HL-60 (cell line): ENCODE data around the gene WFIKKN2.

Source experiments
- GABPA ChIP-seq: IDR thresholded peaks from 2 replicates; pipeline ENCODE4 v1.6.1; 2012; ENCODE audit warnings: low read depth
- POLR2AphosphoS5 ChIP-seq: IDR thresholded peaks from 2 replicates; pipeline ENCODE4 v1.6.1; 2012; ENCODE audit warnings: low read depth
- TF ChIP-seq, protein P1 (sequence below): IDR thresholded peaks from one replicate; pipeline ENCODE4 v1.5.1; 2011; ENCODE audit warnings: low read length, control low read depth, inconsistent platforms; ENCODE audit not compliant: insufficient read depth

DNA sequence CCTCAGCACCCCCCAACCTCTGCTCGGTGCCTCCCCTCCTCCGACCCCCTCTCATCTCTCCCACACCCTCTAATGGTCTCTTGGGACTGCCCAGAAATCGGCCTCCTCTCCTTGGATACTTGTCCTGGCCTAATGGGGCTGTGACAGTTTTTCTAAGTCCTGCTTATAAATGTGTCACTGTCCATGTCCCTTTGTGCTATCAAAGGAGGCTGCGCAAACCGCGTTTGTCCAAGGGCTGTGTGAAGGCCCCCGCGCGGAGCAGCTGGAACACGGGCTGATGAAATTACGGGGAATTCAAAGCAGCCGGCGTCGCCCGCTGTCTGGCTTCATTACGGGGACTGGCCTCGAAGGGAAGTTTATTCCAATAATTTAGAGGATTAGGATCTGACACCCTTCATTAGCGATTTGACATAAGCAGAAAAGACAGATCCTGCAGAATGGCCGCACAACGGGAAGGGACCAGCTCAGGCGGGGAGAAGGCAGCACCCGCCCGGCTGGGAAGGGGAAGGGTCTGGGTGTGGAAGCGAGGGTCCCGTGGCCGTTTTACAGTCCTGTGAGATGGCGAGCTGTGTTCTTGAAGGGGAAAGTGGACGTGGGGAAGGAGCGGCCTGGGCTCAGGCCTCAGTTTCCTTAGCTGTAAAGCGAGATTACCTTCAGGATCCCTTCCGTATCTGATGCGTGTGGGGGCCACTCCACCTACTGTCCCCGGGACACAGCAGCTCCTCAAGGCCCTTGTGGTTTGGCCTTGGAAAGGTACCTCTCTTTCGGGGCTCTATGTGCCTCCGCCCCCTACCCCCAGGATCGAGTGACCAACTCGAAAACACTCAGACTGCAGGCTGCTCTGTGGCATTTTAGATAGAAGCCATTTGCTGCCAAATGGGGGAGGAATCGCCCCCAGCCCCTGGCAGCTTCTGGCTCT, 1.6 kb upstream of the WFIKKN2 start:
- TF ChIP-seq, protein P1, sequence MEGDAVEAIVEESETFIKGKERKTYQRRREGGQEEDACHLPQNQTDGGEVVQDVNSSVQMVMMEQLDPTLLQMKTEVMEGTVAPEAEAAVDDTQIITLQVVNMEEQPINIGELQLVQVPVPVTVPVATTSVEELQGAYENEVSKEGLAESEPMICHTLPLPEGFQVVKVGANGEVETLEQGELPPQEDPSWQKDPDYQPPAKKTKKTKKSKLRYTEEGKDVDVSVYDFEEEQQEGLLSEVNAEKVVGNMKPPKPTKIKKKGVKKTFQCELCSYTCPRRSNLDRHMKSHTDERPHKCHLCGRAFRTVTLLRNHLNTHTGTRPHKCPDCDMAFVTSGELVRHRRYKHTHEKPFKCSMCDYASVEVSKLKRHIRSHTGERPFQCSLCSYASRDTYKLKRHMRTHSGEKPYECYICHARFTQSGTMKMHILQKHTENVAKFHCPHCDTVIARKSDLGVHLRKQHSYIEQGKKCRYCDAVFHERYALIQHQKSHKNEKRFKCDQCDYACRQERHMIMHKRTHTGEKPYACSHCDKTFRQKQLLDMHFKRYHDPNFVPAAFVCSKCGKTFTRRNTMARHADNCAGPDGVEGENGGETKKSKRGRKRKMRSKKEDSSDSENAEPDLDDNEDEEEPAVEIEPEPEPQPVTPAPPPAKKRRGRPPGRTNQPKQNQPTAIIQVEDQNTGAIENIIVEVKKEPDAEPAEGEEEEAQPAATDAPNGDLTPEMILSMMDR: no peak
- TF ChIP-seq POLR2AphosphoS5: no peak
- no peak for TF ChIP-seq GABPA
